Embryonic facial prominence (tissue), 1 donor: ENCODE data around the gene FAAH.

Experiments used
- DNase-seq: peaks from one replicate; pipeline ENCODE4 v3.0.0-alpha.2; 2016; ENCODE audit errors: extremely low spot score

FAAH gene

DNA sequence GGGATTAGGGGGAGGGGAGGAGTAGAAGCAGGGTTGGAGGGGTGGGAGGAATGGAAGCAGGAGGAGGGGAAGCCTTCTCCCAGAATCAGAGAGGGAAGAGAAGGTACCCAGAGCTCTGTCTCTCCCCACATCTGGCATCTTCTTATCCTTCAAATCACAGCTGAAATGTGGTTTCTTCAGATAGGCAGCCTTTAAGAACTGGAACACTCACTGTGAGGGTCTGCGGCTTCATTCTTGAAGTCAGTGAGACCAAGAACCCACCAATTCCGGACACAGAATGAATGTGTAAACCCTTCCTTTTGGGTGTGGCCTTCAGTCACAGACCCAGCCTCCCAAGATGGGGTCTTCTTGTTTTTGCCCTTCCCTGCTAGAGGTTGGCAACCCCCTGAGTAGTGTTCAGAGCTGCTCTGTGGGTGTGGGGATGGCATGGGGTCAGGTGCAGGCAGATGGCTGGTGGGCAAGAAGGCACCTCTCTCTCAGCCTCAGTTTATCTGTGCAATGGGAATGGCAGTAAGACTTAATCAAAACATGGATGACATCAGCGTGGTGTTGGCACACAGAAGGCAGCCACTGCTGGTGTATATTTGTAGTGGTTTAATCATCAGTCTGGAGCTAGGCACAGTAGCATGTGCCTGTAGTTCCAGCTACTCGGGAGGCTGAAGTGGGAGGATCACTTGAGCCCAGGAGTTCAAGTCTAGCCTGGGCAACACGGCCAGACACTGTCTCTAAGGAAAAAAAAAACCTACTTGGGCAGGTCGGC is 7.2 kb downstream of the FAAH start:
- DNase-seq: no peak

DNA sequence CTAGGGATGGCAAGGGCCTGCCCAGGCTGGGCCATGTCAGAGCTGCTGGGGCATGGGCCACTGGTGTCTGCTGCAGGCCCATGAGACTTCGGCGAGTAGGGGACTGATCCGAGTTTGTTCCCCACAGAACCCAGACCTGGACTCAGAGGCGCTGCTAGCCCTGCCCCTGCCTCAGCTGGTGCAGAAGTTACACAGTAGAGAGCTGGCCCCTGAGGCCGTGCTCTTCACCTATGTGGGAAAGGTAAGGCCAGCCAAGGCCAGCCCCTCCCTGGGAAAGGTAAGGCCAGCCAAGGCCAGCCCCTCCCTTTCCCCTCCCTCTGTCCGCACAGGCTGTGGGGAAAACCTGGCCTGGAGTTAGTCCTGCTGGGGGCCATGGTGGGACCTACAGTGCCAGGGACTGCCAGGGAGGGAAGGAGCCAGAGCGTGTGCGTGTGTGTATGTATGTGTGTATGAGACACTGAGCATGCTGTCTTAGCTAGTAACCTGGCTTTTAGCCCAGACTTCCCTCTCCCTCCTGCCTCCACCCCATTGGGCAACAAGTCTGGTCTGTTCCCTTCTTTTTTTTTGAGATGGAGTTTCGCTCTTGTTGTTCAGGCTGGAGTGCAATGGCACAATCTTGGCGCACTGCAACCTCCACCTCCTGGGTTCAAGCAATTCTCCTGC is 8.0 kb downstream of the FAAH start:
- DNase-seq: peak; percentile 89

DNA sequence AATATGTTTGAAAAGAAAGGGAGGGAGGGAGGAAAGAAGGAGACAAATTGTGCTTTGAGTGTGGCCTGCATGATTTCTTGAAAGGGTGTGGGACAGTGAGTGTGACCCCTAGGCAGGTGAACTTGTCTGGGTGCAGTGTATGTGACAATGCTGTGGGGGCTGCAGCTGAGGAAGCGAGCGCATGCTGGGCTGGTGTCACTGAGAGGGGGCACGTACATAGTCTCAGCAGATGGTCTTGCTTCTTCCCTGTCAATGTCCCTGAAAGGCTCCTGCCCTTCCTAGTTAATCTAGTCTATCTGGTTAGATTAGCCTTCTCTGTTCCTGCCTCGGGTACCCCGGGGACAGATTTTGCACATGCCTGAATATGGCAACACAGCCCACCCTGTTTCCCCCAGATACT is 9.8 kb downstream of the FAAH start:
- no peak for DNase-seq

DNA sequence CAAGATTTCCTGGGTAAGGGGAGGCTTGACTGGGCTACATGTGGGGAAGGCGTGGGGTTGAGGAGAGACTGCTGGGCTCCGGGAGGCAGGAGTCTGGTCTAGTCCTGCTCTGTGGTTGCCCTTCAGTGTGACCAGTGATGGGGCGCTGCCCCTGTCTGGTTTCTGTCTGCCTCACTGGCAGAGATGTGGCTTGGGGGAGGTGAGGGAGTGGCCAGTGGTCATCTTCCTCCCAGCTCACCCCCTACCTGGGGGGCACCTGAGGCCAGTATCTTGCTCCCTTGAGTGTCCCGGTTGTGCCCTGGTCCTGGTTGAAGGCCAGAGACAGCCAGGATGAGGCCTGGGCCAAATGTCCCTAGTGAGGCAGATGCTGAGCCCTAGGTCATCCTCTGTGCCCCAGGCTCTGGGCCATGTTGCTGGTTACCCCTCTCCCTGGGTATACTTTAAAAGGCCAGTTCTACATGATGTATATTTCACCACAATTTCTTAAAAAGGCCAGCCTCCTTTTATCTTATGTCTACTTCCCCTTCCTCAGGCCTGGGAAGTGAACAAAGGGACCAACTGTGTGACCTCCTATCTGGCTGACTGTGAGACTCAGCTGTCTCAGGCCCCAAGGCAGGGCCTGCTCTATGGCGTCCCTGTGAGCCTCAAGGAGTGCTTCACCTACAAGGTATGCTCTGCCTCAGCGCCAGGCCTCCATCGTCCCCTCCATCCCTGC is 10.5 kb downstream of the FAAH start:
- DNase-seq: no peak

DNA sequence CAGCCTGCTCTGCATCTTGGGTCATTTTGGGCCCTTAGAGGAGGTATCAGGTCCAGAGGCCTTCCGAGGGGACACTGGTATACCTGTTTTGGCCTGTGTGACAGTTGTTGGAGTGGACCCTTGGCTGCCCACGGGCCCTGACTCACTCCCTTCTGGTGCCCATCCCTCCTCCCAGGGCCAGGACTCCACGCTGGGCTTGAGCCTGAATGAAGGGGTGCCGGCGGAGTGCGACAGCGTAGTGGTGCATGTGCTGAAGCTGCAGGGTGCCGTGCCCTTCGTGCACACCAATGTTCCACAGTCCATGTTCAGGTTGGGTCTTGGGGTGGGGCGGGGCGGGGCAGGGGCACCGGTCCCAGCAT is 11.1 kb downstream of the FAAH start:
- no peak for DNase-seq

DNA sequence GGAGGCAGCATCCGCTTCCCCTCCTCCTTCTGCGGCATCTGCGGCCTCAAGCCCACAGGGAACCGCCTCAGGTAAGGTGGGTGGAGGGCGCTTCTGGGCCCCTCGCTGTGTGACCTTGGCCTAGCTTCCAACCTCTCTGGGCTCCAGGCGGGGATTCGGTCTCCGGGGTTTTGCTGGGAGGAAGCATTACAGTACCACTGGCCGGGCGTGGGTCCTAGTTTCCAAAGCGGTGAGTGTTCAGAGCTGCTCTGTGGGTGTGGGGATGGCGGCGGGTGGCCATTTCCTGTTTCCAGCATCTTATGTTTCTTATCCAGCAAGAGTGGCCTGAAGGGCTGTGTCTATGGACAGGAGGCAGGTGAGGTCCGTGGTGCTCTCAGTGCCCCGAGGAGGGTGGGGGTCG is 11.6 kb downstream of the FAAH start:
- DNase-seq: no peak

DNA sequence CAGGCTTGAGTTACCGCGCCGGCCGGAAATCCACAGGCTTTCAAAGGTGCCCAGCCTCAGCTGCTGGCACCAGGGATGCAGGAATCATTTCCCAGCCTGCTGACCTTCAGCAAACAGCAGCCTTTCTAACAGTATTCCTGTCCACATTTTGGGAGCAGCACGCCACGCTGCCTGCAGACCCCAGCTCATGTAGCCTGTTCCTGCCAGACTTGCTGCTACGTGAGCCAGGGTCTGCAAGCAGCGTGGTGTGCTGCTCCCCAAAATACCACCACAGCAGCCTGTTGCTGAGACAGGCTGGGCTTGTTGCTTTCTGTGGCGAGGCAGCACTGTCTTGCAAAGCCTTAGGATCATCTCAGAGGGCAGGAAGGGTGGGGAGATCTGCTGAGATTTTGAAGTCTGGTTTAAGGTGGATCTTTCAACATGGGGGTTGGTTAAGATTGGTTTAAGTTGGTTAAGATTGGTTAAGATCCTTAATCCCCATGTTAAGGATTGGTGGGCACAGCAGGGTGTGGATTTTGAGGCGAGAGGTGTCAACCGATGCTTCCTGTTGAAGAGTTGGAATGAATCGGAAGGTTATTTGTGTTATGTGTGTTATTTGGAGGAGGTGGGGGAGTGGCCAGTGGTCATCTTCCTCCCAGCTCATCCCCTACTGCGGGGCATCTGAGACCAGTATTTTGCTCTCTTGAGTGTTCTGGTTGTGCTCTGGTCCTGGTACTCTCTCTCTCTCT is 12.9 kb downstream of the FAAH start:
- DNase-seq: peak; percentile 33

DNA sequence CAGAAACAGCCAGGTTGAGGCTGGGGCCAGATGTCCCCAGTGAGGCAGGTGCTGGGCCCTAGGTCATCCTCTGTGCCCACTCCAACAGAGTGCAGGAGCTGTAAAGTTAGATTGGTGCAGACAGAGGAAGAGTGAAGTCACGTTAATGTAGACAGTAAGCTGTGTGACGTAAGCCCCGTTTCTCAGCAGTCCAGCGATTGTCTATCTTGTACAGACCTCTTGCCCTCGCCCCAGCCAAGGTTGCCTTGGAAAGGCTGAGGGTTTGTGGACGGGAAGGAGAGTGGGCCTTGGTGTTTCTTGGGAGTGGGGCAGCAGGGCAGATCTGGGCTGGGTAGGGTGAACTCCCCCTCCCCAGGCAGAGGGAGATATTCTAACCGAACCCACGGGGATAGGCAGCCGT is 13.5 kb downstream of the FAAH start:
- DNase-seq: no peak

DNA sequence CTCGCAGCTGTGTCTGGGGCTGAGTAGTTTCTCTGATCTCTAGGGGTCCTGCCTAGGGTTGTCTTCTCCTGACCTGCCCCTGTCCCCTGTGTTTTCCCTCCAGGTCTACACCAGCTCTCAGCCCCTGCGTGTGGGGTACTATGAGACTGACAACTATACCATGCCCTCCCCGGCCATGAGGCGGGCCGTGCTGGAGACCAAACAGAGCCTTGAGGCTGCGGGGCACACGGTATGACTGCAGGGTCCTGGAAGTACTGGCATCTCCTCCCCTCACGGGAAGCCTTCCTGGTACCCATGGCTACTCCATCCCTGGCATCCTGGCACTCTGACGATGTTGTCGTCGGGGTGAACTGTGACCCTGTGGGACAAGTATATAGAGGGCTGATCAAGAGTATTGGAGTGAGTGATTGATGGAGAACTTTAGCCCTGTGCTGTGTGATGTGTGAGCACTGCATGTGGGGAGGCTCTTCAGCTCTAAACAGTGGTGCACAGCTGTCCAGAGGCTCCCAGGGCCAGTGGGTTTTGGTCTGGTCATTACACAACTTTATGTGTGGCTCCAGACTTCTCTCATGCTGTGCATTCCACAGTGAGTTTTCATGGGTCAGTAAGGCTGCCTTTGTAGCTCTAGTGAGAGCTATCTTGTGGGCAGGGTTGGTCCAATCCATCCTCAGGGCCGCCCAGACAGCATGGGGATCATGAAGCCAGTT is 14.4 kb downstream of the FAAH start:
- no peak for DNase-seq

DNA sequence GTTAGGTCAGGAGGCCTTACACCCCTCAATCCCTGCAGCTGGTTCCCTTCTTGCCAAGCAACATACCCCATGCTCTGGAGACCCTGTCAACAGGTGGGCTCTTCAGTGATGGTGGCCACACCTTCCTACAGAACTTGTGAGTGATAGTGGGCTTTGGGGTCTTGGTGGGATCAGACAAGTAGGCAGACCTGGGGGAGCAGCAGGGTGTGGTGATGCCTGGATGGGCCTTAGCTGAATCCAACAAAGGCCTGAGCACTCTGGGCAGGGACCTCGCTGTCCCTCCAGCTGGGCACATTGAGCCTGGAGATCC is 14.9 kb downstream of the FAAH start:
- no peak for DNase-seq

DNA sequence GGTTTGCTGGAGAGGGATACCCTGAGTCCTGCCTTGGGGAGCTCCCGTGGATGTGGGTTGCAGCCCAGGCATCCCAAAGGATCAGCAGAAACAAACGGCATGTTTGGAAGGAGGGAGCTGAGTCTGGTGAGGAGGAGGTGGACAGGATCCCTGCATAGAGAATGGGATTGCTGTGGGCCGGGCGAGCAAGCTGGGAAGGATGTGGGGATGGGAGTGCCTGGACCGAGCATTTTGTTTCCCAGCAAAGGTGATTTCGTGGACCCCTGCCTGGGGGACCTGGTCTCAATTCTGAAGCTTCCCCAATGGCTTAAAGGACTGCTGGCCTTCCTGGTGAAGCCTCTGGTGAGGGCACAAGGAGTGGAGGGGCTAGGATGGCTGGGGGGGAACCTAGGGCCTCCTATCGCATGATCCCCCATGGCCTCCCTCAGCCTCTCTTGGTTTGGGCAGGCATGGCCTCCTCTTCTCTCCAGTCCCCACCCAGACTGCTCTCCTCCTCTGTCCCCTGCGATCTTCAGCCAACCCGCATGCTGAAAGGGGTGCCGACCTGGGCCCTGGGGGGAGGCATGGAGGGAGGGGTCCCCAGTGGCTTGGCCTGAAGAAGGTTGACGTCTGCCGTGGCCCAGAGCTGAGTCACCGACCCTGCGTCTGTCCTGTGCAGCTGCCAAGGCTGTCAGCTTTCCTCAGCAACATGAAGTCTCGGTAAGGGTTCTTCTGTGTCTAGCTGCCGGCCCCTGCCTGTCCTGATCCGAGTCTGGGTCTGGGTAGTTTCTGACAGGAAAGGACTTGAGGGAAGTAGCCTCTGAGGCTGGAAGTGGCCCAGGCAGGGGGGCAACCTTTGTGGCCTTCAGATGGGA is 16.3 kb downstream of the FAAH start:
- no peak for DNase-seq

DNA sequence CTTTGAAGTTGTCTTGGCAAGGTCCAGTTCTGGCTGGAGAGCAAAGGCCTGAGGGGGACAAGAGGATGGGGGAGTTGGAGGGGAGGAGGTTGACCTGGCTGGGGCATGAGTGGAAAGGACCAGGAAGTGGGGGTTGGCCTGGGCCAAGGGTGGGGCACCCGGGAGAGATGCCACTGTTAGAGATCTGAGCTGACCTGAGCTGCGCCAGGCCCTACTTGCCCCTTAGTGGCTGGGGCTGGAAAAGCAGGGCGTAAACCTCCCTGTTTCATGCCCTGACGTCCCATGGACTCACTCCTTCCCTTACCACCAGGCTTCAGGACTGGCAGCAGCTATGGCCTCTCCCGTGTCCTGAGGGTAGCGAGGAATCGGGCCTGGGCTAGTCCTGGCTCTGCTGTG is 16.9 kb downstream of the FAAH start:
- no peak for DNase-seq

DNA sequence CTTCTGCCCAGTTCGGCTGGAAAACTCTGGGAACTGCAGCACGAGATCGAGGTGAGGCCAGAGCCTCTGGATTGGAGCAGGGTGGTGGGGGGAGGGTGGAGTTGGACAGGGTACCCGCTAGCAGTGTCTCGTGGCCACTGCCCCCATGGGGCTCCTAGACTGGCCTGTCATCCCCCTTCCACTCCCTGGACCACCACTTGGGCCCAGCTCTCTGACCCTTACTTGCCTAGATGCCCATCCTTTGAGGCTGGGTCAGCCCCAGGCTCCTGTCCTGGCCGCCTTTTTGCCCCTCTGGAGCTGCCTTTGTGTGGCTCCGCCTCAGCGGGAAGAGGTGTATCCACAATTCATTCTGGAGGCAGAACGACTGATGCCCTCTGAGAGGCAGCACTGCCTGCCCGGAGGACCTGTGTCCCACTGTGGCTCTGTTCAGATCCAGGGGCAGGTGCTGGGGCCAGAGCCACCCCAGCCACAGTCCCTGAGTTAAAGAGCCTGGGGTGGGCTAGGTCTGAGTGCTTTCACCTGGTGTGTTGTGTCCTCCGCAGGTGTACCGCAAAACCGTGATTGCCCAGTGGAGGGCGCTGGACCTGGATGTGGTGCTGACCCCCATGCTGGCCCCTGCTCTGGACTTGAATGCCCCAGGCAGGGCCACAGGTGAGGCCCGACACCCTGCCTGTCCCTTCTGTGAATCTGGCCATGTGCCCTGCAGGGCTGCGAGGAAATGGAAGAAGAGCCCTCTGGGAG is 17.7 kb downstream of the FAAH start:
- DNase-seq: no peak

DNA sequence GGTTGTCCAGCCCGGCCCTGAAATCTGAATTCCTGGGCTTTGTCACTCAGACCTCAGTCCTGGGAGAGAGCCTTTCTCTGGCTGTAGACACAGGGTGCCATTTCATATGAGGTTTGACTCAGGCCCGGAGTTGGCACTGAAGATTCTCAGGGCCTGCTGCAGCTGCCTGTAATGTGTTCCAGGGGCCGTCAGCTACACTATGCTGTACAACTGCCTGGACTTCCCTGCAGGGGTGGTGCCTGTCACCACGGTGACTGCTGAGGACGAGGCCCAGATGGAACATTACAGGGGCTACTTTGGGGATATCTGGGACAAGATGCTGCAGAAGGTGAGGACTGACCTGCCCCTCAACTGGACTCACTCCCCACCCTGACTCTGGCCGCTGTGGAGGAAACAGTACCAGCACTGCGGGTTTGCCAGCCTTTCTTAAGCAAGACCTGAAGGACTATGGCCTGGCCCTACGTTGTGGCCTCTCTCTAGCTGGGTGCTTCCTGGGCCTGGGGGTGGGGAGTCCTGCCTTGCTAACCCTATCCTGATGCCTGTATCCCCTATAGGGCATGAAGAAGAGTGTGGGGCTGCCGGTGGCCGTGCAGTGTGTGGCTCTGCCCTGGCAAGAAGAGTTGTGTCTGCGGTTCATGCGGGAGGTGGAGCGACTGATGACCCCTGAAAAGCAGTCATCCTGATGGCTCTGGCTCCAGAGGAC is 18.9 kb downstream of the FAAH start:
- DNase-seq: no peak

DNA sequence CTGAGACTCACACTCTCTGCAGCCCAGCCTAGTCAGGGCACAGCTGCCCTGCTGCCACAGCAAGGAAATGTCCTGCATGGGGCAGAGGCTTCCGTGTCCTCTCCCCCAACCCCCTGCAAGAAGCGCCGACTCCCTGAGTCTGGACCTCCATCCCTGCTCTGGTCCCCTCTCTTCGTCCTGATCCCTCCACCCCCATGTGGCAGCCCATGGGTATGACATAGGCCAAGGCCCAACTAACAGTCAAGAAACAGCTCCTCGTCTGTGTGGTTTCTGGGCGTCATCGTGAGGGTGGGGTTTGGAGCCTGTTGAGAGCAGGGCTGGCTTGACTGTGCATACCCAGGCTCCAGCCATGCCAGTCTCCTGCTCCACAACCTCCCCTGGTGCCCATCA is 19.5 kb downstream of the FAAH start:
- no peak for DNase-seq

DNA sequence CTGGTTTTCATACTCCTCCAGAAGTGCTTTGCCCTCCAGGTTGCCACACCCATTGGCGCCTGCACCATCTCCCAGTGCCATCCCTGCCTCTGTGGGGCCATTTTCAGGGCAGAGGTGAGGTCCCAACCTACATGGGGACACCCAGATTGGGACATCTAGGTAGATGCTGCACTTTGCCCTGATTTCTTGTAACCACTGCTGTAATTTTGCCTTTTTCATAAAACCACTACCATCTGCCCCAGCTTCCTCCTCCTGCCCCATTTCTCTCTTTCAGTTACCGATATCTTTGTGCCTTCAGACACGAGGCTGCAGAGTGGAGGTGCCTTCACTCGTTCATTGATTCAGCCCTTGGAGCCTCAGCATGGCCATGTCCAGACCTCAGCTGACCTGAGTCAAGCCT is 21.4 kb downstream of the FAAH start:
- DNase-seq: no peak

DNA sequence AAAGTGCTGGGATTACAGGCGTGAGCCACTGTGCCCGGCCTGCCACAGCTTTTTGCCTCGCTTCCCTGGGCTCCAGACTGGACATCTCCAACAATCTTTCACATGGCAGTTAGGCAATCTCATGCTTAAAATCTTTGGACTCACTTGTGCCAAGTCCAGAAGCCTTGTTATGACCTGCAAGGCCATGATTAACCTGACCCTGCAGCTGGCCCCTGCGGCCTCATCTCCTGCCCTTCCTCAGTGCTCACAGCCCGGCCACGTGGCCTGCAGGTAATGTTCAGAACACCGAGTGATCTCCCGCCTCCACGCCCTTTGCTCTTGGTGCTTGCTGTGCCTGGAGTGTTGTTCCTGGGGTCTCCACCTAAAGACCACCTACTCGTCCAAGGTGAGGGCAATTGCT is 24.9 kb downstream of the FAAH start:
- DNase-seq: no peak

DNA sequence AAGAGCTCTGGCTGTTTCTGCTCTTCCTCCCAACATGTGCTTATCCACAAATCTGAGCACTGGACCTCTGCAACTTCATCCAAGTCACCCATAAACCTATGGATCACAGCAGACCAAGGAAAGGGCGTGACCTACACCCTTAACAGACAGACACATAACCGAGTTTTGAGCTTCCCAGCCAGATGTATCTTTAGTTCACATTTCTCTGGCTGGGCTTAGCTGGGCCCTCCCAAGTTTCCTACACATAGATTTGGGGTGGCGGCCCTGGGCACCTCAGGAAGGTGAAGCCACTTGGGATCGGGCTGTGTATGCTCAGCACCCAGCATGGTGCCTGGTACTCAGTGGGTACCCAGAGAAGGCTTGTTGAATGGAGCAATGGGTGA is 26.4 kb downstream of the FAAH start:
- DNase-seq: no peak

DNA sequence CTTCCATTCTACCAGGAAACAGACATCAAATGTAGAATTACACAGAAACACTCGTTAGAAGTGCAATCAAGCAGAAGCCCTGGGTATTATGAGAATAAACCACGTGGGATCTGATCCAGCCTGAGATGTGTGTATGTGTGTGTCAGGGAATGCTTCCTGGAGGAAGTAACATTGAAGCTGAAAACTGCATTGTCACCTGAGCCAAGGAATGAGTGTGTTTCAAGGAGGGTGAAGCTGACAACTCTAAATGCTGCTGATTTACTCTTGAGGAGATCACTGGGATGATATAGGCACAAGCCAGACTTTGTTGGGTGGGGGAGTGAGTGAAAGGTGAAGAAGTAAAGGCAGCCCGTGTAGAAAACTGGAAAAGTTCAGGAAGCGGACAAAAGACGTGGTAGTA is 27.6 kb downstream of the FAAH start:
- DNase-seq: no peak
